HG03175 (cell line): ENCODE results near the gene ISL2.
A peak's percentile ranks its signal among the peaks of the same experiment; 100 is the strongest.
"Not testable (repeated sequence)": the region's sequence is repeated elsewhere in the genome, so short reads cannot be mapped to it uniquely, and the experiment has no call there.

ENCODE experiments used
- ATAC-seq: cut with Tn5 transposase; IDR thresholded peaks from one replicate; pipeline ENCODE4 v1.9.1; 2021; ENCODE audit warnings: mild to moderate bottlenecking, moderate library complexity; ENCODE audit not compliant: unreplicated experiment

The ISL2 gene

DNA sequence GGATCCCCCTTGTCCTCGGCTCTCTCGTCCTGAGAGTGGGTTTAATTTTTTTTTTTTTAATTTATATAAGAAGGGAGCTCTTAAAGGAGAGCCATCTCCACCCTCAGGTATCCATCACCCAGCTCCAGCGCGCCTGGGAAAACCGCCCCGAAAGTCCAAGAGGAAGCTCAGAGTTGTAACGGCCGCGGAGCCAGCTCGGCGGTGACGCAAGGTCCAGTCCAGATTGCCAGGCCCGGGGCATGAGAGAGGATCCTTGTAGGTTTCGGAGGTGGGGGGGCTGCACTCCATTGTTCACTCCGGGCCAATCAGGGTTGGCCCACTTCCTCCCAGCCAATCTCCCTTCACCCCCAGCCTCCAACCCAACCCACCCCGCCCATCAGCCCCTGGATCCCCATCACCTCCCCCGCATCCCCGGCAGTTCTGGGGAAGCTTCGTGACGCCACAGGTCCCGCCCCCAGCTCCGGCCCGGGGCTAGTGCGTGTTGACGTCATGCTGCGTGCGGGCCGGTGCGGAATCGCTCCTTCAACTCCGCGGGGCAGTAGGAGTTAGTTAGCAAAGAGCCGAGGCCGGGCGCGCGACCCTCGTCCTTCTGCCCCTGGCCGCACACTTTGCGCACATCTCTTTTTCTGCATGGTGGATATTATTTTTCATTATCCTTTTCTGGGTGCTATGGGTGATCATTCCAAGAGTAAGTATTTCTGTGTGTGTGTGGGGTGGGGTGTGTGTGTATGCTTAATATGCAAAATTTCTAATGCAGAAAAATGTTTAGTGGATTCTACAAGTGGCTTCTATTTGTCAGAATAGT is at the start of gene ISL2:
Gene ISL2, plus strand, starts transcription at position 520 of the 805 bp plus-strand sequence. Its CDS starts 111 bp downstream, at position 631.
- peak; percentile 62 for ATAC-seq

DNA sequence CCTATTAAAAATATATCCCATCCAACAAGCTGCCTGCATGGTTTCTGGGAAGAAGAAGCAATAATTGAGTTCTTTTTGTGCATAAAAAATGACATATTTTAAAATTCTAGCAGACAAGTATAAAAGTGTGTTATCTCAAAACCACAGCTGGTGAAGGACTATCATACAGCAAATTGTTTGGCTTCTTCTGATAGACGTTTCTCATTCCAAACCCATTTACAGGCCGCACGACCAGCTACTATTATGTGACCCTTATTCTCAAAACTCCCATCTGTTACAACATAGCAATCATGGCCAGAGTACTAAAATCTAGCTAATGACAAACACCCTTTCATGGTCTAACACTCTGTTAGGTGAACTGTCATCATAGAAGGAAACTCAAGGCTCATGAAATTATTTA is 47.0 kb upstream of the ISL2 start:
- no peak for ATAC-seq

DNA sequence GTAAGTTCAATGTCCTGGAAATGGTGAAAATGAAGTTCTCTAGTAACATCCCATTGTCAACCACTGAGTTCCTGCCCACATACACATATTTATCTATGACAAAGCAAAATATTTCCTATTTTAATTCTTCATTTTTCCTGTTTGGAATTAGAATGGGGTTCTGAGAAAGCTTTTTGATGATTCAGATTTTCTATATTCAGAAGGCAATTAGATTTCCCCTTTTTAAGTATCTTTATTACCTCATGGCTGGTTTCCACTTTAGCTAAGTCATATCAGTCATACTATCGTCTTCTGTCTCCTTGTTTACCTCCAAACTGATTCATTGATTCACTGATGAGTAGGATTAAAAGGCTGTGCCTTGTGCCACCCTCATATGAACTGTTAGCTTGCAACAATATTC is 43.2 kb upstream of the ISL2 start:
- ATAC-seq = no peak

DNA sequence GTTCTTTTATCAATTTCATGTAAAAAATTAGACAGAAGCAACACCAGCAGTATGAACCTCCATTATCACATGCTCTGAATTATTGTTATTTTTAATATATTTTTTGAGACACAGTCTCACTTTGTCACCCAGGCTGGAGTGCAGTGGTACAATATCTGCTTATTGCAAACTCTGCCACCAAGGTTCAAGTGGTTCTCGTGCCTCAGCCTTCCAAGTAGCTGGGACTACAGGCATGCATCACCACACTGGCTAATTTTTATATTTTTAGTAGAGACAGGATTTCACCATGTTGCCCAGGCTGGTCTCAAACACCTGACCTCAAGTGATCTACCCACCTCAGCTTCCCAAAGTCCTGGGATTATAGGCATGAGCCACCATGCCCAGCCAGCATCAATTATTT is 42.1 kb upstream of the ISL2 start:
- ATAC-seq = not testable (repeated sequence)

DNA sequence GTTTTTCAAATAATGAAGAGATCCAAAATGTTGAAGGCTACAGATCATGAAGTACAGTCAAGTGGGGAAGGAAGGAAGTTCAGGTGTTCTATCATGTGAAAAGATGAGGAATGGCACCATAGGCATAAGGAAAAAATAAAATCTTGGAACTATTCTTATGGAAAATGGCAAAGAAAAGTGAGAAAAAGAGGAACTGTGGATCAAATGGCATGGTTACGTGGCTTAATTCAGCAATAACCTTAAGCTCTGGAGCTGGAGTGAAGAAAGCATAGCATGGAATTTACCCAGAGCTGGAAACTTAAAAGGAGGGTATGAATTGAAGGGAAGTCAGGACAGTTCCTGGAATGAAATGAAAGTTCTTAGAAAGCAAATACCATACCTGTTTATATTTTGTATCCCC is 39.7 kb upstream of the ISL2 start:
- no peak for ATAC-seq

DNA sequence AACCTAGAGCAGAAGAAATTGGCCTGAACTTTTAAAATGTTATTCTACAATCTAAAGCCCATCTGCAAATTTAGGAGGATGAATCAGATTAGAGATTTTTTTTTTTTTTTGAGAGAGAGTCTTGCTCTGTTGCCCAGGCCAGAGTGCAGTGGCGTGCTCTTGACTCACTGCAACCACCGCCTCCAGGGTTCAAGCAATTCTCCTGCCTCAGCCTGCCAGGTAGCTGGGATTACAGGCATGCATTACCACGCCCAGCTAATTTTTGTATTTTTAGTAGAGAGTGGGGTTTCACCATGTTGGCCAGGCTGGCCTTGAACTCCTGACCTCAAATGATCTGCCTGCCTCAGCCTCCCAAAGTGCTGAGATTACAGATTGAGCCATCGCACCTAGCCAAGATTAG is 38.6 kb upstream of the ISL2 start:
- ATAC-seq = not testable (repeated sequence)

DNA sequence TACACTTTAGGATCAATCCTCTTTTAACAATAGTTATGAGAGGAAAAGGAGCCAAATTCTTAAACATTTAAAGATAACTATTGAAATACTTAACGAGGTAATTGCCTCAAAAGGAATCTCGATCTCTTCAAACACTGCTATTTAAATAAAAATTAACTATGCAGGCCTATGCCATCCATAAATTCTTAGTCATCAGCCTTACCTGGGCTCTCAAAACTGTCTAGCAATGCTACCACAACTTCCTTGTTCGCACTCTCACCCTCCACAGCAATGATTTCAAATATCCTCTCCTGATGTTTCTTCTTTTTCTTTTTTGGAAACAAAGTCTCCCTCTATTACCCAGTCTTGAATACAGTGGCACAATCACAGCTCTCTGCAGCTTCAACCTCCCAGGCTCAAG is 37.6 kb upstream of the ISL2 start:
- ATAC-seq = no peak

DNA sequence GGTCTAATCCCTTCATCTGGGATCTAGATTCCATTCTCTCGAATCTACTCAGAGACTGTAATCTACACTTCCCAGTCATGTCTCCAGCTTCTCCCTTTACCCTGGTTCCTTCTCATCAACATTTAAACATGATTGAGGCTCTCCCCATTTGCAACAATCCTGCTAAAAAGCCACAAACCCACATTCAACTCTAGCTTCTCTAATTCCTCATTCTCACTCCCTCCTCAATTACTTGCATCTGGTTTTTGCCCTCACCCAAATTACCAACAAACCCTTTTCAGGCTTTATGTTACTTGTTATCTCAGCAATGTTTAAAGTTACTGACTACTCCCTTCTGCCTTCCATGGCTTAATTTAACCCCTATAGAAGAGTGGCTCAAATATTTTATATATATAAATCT is 36.8 kb upstream of the ISL2 start:
- no peak for ATAC-seq

DNA sequence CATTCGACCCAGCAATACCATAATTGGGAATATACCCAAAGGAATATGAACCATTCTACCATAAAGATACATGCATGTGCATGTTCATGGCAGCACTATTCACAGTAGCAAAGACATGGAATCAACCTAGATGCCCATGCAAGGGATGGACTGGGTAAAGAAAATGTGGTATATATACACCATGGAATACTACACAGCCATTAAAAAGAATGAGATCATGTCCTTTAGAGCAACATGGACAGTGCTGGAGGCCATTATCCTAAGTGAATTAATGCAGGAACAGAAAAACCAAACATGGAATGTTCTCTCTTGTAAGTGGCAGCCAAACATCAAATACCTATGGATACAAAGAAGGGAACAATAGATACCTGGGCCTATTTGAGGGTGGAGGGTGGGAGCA is 32.7 kb upstream of the ISL2 start:
- ATAC-seq = no peak

DNA sequence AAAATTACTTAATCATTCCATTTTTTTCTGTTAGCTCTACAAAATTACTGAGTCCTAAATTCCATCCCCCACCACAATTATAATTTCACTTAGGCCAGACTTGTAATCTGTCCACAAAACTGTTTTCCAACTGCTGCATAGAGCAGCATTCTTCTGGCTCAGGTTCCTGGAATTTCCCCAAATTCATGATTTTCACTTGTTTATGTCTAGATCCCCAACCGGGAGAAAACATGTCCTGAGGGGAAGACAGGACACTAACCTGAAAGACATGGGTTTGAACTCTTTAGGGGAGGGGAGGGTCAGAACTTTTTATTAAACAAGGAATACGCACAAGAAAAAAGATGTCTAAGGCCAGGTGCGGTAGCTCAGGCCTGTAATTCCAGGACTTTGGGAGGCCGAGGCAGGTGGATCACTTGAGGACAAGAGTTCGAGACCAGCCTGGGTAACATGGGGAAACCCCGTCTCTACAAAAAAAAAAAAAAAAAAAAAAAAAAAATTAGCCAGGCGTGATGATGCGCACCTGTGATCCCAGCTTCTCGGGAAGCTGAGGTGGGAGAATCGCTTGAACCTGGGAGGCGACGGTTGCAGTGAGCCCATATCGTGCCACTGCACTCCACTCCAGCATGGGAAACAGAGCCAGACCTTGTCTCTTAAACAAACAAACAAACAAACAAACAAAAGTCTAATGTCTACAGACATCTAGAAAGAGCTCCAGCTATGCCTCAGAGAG is 26.8 kb upstream of the ISL2 start:
- ATAC-seq = no peak

DNA sequence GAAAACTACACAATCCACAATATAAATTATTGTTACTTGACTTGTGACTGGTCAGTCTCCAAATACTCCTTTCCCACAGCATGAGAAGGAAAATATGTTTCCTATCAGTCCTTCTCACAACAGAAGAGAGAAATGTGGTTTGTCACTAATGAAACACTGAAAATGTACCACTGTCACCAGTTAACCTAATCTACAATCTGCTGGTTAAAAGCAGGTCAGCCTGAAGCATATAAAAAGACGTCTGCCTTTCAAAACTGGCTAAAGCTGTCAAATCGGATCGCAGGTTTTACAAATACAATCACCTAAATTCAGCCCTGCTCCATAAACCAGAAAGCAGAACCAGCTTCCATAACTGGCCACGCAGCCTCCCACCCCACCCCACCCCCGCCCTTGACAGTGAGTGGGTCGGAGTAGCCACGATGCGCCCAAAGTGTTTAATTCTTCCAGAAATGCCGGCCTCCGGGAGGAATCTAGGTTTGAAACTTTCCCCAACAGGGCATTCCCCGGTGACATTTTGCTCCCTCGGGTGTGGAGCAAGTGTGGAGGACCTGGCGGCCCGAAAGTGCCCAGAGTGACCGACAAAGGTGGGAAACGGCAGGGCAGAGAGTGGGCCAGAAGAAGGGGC is 26.0 kb upstream of the ISL2 start:
- peak; percentile 15 for ATAC-seq

DNA sequence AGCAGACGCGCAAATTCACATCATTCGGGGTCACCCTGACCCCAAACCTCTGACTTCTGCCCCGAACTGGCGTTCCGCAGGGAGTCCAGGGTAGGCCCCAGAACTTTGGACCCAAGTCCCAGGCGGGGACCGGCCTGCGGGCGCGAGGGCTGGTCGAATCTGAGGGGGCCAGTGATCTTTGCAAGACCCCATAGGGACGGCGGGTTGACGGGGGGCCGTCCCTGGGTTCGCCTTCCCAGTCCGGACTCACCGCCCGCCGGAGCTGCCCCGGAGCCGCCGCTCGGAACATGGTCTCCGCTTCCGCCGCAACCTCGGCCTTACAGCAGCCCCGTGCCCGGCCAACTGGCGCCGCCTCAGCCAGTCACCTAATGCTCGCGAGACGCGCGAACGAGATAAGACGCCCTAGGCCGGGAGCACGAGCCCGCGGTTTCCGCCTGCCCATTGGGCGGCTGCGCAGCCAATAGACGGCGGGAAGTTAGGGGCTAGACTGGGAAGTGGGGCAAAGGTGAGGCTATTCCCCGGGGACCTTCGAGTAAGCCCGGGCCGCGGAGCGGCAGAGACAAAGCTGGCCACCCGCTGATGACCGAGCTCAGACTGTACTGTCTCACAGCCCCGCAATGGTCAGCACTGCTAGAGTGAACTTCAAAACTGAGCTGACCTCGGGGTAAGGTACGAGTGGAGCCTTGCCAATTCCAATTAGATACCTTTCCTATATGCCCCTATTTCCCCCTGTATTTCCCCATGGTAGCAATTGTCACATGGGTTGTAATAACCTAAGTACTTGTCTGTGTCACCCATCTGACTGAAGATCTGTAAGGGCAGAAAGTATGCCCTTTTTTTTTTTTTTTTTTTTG is 25.2 kb upstream of the ISL2 start, which contains the start of gene ETFA:
Gene ETFA, minus strand, starts transcription at position 370 of the 854 bp plus-strand sequence. Its CDS starts 81 bp downstream, at position 289.
- ATAC-seq = peak; percentile 99

DNA sequence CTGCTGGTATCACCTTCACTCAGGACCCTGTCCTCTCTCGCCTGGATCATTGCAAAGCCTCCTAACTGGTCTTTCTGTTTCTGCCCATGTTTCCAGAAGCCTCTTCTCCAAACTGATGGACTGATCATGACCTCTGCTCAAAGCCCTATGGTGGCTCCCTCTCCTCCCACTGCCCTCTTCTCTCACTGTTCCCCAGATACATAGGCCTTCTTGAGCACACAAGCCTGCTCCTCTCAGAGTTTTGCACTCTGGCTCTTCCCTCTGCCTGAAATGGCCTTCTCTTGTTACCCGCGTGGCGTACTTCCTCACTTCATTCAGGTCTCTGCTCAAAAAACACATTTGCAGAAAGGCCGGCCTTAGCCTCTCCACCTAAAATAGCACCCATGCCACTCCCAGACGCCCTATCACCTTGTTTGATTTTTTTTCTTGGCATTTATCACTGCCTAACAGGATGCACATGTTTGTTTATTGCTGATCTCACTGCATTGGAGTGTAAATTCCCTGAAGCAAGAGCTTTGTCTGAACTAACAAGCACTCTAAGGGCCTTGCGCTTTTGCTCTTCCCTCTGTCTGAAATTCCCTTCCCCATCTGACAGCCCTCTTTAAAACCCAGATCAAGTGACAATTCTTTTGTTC is 23.9 kb upstream of the ISL2 start:
- no peak for ATAC-seq

DNA sequence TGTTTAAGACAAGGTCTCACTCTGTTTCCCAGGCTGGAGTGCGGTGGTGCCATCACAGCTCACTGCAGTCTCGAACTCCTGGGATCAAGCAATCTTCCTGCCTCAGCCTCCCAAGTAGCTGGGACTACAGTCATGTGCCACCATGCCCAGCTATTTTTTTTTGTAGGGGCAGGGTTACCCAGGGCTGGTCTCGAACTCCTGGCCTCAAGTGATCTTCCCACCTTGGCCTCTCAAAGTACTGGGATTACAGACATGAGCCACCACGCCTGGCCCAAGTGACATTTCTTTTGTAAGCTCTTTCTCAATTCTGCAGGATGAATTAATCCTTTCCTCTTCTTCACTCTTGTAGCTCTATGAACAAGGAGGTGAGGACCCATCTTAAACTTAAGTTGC is 23.4 kb upstream of the ISL2 start:
- not testable (repeated sequence) for ATAC-seq

DNA sequence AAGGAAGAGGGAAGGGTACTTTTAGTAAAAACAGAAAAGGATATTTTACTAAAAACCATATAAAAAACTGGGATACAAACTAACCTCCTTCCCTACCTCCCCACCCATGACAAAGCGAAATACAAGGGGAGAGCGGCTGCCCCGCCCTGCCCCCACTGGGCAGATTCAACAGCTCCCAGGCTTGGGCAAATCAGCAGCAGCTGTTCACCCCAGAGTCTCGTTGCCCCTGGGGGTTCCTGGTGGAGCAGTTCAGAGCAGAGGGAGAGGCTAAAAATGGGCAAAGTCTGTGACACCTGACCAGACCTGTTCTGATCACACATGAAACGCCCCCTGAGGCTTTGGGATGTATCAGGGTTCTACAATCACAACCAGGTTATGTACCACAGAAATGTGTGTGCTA is 22.8 kb upstream of the ISL2 start:
- no peak for ATAC-seq

DNA sequence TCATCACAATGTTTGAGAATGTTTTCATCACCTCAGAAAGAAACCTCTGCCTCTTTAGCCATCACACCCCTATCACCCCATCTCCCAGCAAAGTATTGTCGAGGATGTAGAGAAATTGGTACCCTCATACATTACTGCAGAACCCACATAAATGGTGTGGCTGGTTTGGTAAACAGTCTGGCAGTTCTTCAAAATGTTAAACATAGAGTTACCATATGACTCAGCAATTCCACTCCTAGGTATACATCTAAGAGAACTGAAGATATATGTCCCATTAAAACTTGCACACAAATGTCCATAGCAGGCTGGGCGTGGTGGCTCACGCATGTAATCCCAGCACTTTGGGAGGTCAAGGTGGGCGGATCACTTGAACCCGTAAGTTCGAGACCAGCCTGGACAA is 16.6 kb upstream of the ISL2 start:
- no peak for ATAC-seq

DNA sequence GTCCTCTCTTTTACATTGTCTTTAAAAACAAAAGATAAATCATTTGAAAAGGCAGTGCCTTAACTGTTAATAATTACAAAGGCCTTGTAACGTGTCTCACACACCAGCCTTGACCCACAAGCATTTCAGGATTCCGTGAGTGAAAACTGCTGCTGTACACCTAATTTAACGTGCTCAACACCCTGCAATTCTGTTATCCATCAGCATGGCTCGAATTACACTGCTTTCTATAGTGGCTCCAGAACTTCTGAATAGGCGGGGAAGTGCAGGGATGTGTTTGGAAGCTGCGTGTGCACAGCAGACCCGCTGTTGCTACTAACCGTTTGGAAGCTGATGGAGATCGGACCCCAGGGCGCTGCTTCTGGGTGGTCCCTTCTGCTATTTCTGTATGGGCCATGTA is 15.4 kb upstream of the ISL2 start:
- no peak for ATAC-seq

DNA sequence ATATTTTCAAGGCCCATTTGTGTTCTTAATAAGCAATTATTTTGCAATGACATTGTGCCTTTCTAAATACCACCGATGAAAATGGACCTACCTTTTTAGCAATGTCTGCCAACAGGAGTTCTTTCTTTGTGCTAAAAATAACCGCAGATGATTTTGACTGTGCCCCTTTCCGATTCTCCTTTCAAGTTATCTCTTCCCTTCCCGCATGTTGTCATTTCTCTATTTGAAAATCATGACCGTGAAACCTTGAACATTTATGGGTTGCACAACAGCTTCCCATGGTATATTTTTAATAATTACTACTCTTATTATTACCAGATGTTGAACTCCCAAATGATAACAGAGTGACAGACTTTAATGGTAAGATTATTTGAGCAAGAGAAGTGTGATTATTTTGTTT is 15.0 kb upstream of the ISL2 start:
- no peak for ATAC-seq

DNA sequence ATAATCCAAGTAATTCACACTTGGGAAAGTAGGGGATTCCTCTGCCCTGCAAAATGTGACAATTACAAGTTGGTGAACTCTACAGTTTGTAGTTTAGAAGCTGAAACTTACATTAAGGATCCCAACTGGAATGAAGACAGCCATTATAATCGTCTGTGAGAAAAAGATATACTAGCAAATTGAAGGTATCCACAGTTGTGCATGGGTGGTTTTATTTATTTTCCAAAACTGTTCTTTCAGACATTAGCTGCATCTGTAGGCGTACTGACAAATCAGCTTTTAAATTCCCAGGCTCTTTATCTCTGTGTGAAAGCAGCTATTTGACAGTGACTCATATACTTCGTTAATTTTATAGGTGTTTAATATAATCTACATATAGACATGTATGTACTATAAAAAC is 12.5 kb upstream of the ISL2 start:
- ATAC-seq = no peak

DNA sequence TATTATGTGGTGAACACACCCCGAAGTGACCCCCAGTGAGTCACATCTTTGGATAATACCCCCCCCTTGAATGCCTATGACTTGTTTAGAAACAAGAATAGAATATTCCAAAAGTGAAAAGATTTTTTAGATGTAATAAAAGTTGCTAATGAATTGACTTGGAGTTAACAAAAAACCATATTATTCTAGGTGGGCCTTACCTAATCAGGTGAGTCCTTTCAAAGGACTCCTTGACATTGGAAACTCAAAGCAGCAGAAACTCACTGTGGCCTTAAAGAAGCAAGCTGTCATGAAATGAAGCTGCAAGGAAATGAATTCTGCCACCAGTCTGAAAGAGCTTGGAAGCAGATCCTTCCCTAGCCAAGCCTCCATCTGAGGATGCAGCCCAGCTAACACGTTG is 10.9 kb upstream of the ISL2 start:
- ATAC-seq = no peak
